GM19452 (cell line): ENCODE measurements around the gene HSD17B3.
"Not testable (repeated sequence)": the region's sequence is repeated elsewhere in the genome, so short reads cannot be mapped to it uniquely, and the experiment has no call there.

Source experiments
- ATAC-seq: cut with Tn5 transposase; IDR thresholded peaks from one replicate; pipeline ENCODE4 v1.9.1; 2021; ENCODE audit not compliant: unreplicated experiment

HSD17B3 gene

GRCh38 chr9:96236854-96237550 is 65.0 kb downstream of the HSD17B3 start:
- ATAC-seq: no peak

- ATAC-seq: not testable (repeated sequence)
These were observed 65.6 kb downstream of the HSD17B3 start for GRCh38 chr9:96236337-96236736.

DNA sequence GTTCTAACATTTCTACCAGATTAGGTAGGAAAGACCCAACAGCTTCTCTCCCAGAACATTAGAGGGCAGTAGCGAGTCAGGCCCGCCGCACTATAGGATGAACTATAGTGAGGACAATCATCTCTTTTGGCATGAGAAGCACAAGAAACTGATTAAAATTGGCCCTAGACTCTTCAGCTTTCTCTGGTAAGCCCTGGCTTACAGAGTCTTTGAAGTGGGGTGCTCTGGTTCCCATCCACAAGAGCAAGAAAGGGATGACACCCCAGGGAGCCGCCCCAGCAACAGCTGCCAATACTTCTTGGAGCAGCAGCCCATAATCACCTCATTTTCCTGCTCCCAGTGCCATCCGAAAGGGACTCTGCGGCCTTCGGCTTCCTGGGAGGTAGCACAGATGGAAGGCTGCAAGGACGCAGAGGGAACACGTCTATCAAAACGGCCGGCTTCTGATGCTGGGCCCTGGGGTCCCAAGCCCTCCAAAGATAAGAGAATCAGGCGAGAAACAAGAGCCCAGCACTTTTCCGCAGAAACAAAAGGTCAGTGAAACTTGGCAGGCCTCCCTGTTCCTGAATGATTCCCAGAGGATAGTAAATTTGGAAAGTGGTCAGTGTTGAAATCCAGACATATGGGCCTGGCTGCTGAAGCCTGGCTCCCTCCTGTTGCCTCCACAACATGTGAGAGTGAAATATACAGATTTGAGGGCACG is 69.3 kb downstream of the HSD17B3 start:
- no peak for ATAC-seq

GRCh38 chr9:96232164-96232538 is 69.8 kb downstream of the HSD17B3 start:
- ATAC-seq: no peak

DNA sequence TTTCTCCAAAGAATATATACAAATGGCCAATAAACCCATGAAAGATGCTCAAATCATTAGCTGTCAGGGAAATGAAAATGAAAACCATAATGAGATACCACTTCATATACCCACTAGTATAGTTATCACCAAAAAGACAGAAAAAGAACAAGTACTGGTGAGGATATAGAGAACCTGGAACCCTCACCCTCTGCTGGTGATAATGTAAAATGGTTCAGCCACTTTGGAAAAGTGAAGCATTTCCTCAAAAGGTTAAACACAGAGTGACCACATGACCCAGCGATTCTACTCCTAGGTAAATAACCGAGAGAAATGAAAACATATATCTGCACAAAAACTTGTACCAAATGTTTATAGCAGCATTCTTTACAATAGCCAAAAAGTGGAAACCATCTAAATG is 72.0 kb downstream of the HSD17B3 start:
- ATAC-seq: no peak

- ATAC-seq: no peak
These were observed 79.8 kb downstream of the HSD17B3 start for GRCh38 chr9:96222132-96222531.

DNA sequence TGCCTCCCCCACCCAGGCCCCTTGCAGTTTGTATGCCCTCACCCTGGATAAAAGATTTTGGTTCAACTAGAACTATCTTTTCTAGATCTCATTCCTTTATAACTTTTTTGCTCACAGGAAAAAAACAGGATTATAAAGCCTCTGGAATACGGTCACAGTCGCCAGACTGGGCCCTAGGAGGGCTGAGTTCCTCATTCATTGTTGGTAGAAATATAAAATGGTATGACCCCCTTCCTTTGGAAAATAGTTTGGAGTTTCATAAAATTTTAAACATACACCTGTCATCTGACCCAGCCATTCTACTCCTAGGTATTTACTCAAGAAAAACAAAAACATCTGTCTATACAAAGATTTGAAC is 82.1 kb downstream of the HSD17B3 start:
- ATAC-seq: no peak

- no peak for ATAC-seq
These were observed 82.7 kb downstream of the HSD17B3 start for GRCh38 chr9:96219026-96219899.

DNA sequence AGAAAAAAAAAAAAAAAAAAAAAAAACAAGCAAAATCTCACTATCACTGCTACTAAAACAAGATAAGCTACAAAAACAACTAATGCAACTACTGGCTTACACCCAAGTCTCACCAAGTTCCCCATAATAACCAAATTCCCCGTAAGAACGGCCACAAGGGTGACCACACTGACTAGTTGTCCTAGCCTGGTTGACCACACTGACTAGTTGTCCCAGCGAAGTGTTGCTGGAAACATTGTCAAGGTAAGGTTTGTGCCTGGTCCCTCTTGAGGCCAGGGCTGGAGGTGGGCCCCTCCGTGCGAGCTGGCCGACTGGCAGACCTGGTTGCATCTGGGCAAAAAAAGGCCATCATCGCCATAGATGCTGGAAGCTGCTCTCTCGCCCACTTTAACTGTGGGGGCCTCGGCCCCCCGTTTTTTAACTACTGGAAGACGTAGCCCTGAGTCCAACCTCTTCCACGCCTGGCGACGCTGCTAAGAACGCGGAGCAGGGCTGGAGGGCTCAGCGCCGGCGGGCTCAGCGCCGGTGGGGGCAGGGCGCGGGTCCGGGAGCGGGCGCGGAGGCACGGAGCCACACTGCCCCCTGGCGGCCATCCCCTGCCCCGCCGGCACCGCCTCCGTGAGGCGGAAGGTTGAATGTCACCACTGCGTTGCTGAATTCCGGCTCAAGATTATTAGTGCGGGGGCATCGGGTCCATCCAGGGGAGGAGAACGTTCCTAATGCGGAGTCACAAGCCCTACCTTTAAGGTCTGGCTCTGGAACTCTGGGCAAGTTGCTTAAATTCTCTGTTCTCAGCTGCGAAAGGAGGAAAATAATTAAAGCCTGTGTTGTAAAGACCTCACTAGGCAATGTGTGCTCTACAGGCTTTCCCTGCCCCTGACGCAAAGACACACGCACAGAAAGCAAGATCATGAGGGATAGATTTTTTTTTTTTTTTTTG is 84.0 kb downstream of the HSD17B3 start:
- ATAC-seq: peak; percentile 87

DNA sequence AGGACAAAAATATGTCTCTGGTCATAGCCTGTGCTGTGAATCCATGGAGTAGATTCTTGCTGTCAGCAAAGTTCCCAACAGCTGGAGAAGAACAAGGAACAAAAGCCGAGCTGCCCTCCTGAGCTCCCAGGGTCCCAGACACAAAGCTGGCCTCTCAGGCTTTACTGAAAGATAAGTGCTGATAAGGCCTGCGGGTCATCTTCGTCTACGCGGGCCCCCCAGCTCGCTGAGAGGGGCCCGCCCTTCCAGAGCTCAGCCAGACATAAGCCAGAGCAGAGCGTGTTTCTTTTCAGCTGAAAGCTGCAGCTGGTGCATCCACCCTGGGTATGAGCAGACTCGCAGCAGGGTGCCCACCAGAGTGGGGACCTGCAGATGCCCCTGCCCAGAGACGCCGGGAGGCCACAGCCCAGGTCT is 84.7 kb downstream of the HSD17B3 start:
- ATAC-seq: no peak

GRCh38 chr9:96216583-96216982 is 85.4 kb downstream of the HSD17B3 start:
- ATAC-seq: no peak

DNA sequence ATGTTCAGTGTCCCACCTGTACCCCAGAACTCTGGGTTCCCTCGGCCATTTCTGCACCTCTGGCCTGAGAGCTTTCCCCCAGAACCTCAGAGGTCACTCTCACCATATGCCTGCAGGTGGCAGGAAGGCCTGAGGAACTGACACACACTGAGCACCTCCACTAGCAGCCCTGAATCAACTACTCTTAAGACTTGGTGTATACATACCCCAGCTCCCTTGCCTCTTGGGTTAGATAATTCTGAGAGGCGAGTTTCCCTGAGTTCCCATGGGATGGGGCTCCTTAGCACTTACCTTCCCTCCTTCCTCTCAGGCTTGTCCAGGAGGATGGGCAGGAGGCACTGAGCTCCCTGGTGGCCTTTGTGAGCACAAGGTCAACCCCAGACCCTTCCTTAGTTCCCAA is 86.1 kb downstream of the HSD17B3 start:
- no peak for ATAC-seq

GRCh38 chr9:96214635-96215034 is 87.3 kb downstream of the HSD17B3 start:
- no peak for ATAC-seq

GRCh38 chr9:96209407-96210271 is 92.3 kb downstream of the HSD17B3 start:
- no peak for ATAC-seq

GRCh38 chr9:96206156-96206751 is 95.7 kb downstream of the HSD17B3 start:
- no peak for ATAC-seq

GRCh38 chr9:96204853-96205252 is 97.1 kb downstream of the HSD17B3 start:
- no peak for ATAC-seq

DNA sequence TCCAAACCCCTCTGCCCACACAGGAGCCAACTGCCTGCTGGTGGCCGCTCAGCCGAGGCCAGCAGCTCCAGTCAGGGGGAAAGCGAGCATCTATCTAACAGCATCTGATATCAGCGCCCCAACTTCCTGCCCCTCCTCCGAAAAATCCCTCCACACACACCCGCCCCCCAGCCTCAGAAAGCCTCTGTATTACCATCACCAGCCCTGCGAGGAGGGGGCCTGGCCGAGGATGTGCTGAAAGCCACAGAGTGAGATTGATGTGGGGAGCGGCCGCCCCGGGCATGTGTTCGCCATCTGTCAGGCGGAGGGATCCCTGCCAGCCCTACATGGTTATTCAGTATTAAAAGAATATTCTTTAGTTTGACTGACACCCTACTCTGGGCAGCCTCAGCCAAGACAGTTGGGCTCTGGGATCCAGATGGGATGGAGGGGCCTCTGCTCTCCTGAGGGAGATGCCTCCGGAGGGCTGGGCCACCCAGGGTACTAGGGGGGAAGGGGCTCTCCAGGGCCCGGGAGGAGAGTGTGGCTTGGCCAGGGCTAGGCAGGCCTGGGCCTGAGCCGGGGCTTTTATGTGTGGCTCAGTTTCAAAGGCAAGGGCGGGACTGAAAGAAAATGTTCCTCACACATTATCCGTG is 98.0 kb downstream of the HSD17B3 start:
- ATAC-seq: no peak

- no peak for ATAC-seq
These were observed 98.8 kb downstream of the HSD17B3 start for GRCh38 chr9:96202971-96203780.
